Amygdala (tissue), 56 donors: ENCODE measurements around the gene GRAMD1C.

Source experiments
- DNase-seq, 56 donors: peaks; one replicate each; lab custom pipeline; 2025; lab: John Stamatoyannopoulos, UW

GRAMD1C gene

GRCh38 chr3:113947372-113948014 lies 108.9 kb downstream of the GRAMD1C start, which contains the start of gene ZDHHC23:
Gene ZDHHC23 (plus strand): TSS chr3:113948013. CDS start chr3:113948803, 790 bp downstream.
- peak in 35 of 56 donors; percentile 6 to 70 (median 38) for DNase-seq

GRCh38 chr3:113948015-113948917 lies 109.7 kb downstream of the GRAMD1C start:
- DNase-seq, result peak in 18 of 56 donors; percentile 6 to 51 (median 29)

GRCh38 chr3:113952921-113953320 lies 114.3 kb downstream of the GRAMD1C start:
- no peak for DNase-seq

- DNase-seq, result no peak
Observed at GRCh38 chr3:113953677-113954076, 115.1 kb downstream of the GRAMD1C start.

GRCh38 chr3:113954091-113954685 lies 115.6 kb downstream of the GRAMD1C start:
- DNase-seq, result peak in 9 of 56 donors; percentile 1 to 27 (median 16)

GRCh38 chr3:113963879-113964278 lies 125.3 kb downstream of the GRAMD1C start:
- DNase-seq, result no peak

GRCh38 chr3:113966172-113966571 lies 127.6 kb downstream of the GRAMD1C start:
- DNase-seq, result no peak

GRCh38 chr3:113968986-113969385 lies 130.4 kb downstream of the GRAMD1C start:
- DNase-seq, result no peak

GRCh38 chr3:113977822-113978221 lies 139.2 kb downstream of the GRAMD1C start:
- DNase-seq, result no peak

GRCh38 chr3:113979916-113980315 lies 141.3 kb downstream of the GRAMD1C start:
- DNase-seq, result no peak

GRCh38 chr3:113981803-113982202 lies 143.2 kb downstream of the GRAMD1C start:
- DNase-seq, result no peak

- DNase-seq, result no peak
Observed at GRCh38 chr3:113983544-113983943, 145.0 kb downstream of the GRAMD1C start.

GRCh38 chr3:113985541-113985940 lies 147.0 kb downstream of the GRAMD1C start:
- no peak for DNase-seq
